ENCODE data around the gene IGSF11.
A peak's percentile ranks its signal among the peaks of the same experiment; 100 is the strongest.
"Not testable (repeated sequence)": the region's sequence is repeated elsewhere in the genome, so short reads cannot be mapped to it uniquely, and the experiment has no call there.

The IGSF11 gene

DNA sequence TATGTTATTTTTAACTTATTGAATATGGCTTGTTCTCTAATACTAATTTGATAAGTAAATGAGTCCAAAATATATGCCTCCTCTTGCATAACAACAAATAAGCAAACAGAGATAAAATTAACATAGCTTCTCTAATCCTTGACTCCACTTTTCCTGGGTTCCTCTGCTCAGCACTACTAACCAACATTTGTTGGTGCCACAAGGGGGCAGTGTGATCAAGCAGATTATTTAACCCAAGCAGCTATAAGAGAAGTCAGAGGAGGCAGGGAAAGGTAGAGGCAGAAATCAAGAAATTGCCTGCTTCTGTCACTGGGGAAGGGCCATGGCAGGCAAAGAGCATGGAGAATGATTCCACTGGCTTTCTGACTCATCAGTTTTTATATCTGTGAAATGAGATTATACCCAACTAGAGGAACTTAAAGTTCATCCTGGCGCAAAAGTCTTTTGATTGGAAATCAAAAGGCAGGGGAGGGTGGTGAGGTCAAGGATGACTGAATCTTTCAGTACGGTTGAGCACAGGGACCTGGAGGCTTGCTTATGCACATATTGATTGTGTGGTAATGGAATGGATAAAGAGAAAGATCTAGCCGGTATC is 152.2 kb downstream of the IGSF11 start:
- peak; percentile 50 to 54 for DNase-seq (ENCODE audit: low read depth in 2 of 2)

DNA sequence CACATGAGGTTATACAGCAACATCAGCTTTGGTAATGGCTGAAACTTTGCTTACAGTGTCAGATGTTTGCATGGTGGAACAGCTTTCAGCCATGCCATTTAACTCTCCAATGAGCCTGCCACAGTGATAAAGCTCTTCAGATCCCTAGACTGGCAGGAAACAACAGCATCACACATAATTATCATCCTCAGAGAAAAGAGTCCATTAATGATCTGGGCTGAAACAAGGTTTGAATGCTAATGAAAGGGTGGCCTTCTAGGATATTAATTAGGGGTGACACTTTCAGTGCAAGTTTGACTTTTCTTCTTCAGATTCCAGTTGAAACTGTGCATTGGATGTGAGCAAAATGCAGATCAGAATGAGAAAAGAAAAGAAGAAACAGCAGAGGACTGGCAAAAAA is 166.6 kb downstream of the IGSF11 start:
- DNase-seq (ENCODE audit: low read depth in 2 of 2) = no peak

DNA sequence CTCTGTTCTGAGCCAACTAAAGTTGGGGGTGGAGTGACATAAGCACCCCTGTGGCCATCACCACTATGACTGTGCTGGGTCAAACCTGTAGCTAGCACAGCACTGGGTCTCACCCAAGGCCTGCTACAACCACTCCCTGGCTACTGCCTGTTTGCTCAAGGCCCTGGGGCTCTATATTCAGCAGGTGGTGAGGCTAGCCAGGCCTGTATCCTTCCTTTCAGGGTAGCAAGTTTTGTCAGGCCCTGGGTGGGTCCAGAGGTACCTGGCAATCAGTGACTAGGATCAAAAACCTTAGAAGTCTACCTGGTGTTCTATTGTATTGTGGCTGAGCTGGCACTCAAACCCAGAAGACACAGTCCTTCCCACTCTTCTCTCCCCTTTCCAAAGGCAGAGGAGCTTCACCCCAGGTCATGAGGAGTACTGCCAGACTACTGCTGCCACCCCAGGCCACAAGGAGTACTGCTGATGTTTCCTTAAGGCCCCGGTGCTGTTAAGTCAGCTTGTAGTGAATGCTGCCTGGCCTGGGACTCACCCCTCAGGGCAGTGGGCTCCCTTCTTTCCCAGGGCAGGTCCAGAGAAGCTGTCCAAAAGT is 170.8 kb downstream of the IGSF11 start:
- no peak for DNase-seq (ENCODE audit: low read depth in 2 of 2)

- DNase-seq (ENCODE audit: low read depth in 2 of 2) = no peak
Measured at GRCh38 chr3:118859950-118860349, 174.7 kb downstream of the IGSF11 start.

DNA sequence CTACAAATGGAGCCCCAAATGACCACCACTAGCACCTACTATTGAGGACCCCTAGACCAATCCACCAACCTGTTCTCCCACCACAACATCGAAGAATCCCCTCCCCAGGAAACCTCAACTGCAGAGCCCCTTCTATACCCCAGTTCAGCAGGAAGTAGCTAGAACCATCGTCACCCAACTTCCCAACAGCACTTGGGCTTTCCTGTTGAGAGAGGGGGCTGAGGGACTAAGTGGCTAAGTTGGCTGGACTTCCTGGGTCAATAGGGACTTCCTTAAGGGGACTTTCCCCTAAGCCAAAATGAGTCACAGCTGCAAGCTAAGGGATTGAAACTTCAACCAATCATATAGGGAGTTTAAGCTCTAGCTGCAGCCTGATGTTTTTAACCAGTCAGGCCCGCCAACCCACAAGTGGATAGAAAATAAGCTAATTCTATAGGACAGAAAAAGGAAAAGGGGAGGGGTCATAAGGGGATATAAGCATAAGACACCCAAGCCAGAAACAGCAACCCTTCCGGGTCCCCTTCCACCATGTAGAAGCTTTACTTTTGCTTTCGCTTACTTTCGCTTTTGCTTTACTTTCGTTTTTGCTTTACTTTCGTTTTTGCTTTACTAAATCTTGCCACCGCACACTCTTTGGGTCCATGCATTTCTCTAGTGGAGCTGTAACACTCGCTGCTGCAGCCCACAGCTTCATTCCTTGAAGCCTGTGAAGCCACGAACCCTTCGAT is 183.0 kb downstream of the IGSF11 start:
- DNase-seq (ENCODE audit: low read depth in 2 of 2) = not testable (repeated sequence)

GRCh38 chr3:118850687-118851086 is 184.0 kb downstream of the IGSF11 start:
- DNase-seq (ENCODE audit: low read depth in 2 of 2) = no peak
